H7 (cell line): ENCODE measurements around the gene TPP2. TPM values are rescaled to one million over a fixed set of nuclear protein-coding genes. Genes with fewer than 3 reads are reported as not detected.

Experiments used
- DNase-seq: peaks from one replicate; pipeline ENCODE4 v3.0.0; 2012
- H3K27me3 ChIP-seq: 2 replicates; pipeline ENCODE4 v1.6.0; 2011; ENCODE audit warnings: mild to moderate bottlenecking, low read length; ENCODE audit not compliant: control insufficient read depth, insufficient read depth
- H3K36me3 ChIP-seq: replicated peaks from 2 replicates; pipeline ENCODE4 v1.5.1; 2011; ENCODE audit warnings: low read length; ENCODE audit not compliant: control insufficient read depth, insufficient read depth
- H3K4me3 ChIP-seq: 2 replicates; pipeline ENCODE4 v1.5.1; 2011; ENCODE audit warnings: low read depth, mild to moderate bottlenecking, control low read depth, low read length, moderate library complexity; ENCODE audit not compliant: insufficient read depth
- total RNA-seq: library from RNA; depleted of rRNA; stranded (reverse); fragments of >200 nt; shearing (Covaris generic); gene quantifications from 2 replicates; pipeline ENCODE4 v1.2.3, GENCODE V29; 2014

Gene TPP2
- total RNA-seq, 1 experiment from 2014 or later: 44.4 TPM

DNA sequence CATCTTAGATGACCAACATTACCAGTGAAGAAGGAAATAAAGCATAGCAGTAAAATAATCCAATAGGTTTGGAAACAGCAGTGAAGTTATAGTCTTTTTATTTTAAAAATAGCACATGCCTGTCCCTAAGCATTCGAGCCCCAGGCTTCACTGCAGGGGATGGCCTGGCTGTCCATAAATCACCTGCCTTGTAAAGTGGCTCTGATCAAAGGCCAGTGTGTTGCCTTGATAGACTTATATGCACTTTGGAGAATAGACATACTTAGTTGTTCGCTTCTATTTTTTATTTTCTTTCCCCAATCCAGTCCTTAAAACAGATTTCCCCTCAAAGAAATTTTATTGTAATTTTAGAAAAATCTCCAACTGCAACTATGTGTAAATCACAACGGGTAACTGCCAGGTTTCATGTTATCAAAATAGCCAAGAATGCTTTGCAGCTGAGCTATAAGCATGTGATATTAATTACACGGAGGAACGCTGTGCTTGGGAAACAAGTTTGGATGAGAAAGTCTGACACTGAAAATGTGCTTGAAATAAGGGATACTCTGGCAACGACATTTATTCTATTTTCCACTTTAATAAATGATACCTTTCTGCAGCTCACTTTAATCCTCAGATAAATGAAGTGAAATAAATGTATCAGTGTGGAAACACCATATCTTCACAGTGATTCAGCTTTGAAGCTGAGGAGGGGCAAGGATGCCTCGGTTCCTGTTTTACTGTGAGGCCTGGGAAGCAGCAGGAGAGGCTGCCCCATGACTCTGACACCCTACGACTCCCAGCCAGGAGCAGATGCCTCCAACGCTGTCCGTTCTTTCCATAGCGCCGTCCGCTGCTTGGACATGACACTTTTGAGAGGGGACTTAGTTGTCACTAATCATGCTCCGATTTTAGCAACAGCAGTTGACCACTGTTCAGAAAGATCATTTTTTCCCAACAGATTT is 103.6 kb downstream of the TPP2 start:
- no peaks in the 10 kb centered on the region for H3K36me3 ChIP-seq

GRCh38 chr13:102701331-102701730 is 104.5 kb downstream of the TPP2 start:
- no peak overlapping the region for H3K4me3 ChIP-seq
- H3K36me3 ChIP-seq: no peaks in the 10 kb centered on the region
- no peak for DNase-seq
- no peaks in the 10 kb centered on the region for H3K27me3 ChIP-seq

More for the DNA sequence above, 103.6 kb downstream of the TPP2 start:
- no peak for DNase-seq
- Histone ChIP-seq H3K27me3 (no peaks in the 10 kb centered on the region), H3K4me3 (no peak overlapping the region)

DNA sequence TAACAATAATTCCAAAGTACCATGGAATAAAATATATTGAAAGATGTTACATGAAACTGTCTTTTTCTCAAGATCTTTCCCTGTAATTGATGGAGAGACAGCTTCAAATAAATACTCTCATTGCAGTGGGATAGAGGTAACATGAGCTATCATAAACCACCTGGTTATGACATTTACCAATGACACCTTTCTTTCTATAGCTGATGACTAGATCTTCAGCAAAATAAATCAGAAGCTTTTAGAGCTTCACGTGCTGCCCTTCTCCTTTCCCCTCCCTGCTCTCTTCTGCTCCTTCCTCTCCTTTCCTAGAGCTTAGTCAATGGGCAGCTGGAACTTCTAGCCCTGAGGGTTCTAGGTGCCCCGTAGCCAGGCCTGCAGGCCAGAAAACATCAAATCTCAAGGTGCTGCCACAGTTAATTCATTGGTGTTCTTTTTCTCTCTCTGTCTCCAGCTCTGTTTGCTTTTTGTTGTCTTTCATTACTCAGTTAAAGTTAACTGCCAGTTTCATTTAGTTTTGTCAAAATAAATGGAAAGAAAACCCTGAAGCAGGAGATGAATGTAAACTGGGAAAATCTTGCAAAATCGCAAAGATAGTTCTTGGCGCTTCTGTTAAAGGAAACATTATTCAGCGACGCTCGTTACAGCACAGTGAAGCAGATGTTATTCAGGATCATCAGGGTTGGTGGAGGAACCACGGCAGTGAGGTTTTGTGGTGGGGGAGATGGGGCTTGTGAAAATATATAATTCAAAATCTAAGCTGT is 106.4 kb downstream of the TPP2 start:
- Histone ChIP-seq H3K4me3 (no peak overlapping the region), H3K36me3 (no peaks in the 10 kb centered on the region), H3K27me3 (no peaks in the 10 kb centered on the region)
- no peak for DNase-seq

DNA sequence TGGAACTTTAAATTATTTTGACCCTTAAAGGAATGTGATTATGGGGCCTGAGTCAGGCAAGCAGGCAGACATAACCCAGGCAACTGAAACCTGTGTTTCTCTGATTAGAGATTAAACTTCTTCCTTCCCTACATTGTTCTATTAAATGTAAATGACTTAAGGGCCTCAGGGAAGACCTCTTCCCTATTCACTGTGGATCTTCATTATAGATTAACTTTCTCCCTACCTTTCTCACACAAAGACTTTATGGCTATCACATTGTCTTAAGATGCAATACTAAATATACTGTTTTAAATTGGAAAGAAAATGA is 106.9 kb downstream of the TPP2 start:
- H3K27me3 ChIP-seq: no peaks in the 10 kb centered on the region
- DNase-seq: no peak
- H3K4me3 ChIP-seq: no peak overlapping the region
- no peaks in the 10 kb centered on the region for H3K36me3 ChIP-seq

DNA sequence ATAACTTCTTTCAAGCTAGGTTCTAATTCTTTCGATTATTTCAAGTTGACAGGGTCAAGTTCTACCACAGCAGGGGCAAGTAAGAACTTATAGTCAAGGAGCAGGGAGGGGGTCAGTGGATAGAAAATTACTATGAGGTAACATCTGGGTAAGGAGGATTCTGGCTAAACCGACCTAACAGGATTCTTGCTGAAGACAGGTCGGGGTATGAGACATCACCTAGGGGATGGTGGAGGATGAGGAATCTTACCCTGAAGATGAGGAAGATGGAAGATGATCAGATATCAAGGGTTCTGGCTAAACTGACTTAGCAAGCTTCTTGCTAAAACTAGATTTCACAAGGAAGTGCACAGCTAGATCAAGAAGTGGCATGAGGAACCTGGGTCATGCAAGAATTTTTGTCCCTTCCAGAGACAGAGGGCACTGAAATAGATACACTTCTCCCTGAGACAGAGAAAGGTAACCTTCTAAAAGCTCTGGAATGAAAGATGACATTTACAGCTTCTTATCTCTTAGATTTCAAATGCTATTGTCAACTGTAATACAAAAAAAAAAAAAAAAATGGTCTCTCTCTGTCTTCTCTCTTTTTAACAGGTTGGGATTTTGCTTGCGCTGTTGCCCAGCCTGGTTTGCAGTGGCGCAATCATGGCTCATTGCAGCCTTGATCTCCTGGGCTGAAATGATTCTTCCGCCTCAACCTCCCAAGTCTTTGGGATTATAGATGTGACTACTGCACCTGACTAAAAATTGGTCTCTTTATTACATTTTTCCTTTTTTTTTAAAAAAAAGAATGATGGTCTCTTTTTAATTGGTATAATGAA is 107.7 kb downstream of the TPP2 start:
- DNase-seq: no peak
- Histone ChIP-seq H3K36me3 (no peaks in the 10 kb centered on the region), H3K27me3 (no peaks in the 10 kb centered on the region), H3K4me3 (no peak overlapping the region)

DNA sequence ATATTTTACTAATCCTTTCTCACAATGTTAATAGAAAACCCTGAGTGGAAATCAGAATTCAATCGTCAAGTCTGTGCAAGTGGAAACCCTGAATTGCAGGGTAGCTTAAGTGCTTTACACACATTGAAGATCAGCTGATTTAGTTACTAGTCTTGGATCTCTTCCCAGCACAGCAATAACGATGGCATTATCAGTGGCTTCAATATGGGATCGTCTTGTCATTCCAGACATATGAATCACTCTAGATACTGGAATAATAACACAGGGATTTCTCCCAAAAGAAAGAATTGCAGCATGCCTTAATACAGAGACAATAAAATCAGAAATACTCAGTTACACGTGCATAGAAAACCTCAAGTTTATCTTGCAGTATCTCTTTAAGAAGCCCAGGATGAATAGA is 110.7 kb downstream of the TPP2 start:
- DNase-seq: no peak

GRCh38 chr13:102708211-102708610 is 111.4 kb downstream of the TPP2 start:
- no peak for DNase-seq
- Histone ChIP-seq H3K36me3 (no peaks in the 10 kb centered on the region), H3K27me3 (no peaks in the 10 kb centered on the region), H3K4me3 (no peak overlapping the region)

More for the DNA sequence above, 110.7 kb downstream of the TPP2 start:
- Histone ChIP-seq H3K27me3 (no peaks in the 10 kb centered on the region), H3K4me3 (no peak overlapping the region), H3K36me3 (no peaks in the 10 kb centered on the region)

GRCh38 chr13:102708991-102709390 is 112.2 kb downstream of the TPP2 start:
- Histone ChIP-seq H3K27me3 (no peaks in the 10 kb centered on the region), H3K4me3 (no peak overlapping the region), H3K36me3 (no peaks in the 10 kb centered on the region)
- no peak for DNase-seq

DNA sequence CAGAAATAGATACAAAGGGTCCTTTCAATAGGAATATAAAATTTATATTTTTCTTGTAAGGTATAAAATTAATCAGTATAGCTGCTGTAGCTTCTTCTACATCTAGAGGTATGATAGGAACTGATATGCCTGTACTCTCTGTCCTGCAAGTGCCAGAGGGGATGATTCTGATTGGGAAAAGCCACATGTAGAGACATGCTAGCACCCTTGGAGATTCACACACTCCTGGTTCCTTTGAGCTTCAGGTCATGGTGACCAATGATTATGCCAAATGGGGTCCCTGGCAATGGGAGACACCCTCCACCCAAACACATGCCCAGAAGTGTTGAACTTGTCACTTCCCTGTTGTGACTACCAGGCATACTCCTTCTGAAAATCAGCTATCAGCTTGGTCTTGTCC is 112.8 kb downstream of the TPP2 start:
- Histone ChIP-seq H3K4me3 (no peak overlapping the region), H3K36me3 (no peaks in the 10 kb centered on the region), H3K27me3 (no peaks in the 10 kb centered on the region)
- DNase-seq: no peak

DNA sequence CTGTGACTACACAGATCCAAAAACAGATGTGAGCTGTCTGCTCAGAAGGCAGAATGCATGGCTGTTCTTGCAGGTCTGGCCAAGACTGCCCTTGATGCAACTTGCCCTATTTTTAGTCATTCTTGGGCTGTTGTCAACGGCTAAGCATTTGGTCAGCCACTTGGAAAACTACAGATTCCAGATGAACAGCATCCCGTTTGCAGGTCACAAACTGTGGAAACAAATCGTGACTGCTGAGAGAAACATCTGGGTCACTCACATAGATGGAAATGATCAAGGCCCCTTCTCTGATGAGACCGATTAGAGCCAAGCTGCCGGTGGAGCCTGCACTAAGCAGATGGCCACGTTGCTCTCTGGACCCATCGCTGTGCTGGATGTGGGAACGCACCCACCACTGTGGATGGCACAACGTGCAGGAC is 113.5 kb downstream of the TPP2 start:
- Histone ChIP-seq H3K4me3 (no peak overlapping the region), H3K27me3 (no peaks in the 10 kb centered on the region), H3K36me3 (no peaks in the 10 kb centered on the region)
- no peak for DNase-seq

- DNase-seq: no peak
- no peaks in the 10 kb centered on the region for H3K36me3 ChIP-seq
These were observed 118.7 kb downstream of the TPP2 start for GRCh38 chr13:102715447-102715846.

DNA sequence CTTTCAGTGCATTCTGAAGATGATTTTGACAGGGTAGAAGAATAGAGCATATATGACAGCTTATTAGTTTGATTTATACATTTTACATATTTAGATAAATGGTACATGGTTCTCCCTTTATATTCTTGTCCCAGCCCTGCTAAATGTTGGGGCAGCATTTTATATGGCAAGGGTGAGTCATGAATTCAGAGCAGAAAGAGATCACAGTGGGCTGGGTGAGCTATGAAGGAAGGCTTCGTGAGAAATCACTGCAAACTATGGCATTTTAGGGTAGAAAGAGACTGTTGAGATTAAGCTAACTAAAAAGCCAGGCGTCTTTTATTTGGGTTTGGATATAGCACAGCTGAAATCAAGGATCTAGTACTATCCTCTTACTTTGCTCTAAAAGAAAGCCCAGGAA is 122.0 kb downstream of the TPP2 start:
- H3K36me3 ChIP-seq: no peaks in the 10 kb centered on the region
- H3K4me3 ChIP-seq: no peak overlapping the region
- no peak for DNase-seq
- H3K27me3 ChIP-seq: no peaks in the 10 kb centered on the region

More at GRCh38 chr13:102715447-102715846, 118.7 kb downstream of the TPP2 start:
- H3K4me3 ChIP-seq: no peak overlapping the region
- H3K27me3 ChIP-seq: no peaks in the 10 kb centered on the region

DNA sequence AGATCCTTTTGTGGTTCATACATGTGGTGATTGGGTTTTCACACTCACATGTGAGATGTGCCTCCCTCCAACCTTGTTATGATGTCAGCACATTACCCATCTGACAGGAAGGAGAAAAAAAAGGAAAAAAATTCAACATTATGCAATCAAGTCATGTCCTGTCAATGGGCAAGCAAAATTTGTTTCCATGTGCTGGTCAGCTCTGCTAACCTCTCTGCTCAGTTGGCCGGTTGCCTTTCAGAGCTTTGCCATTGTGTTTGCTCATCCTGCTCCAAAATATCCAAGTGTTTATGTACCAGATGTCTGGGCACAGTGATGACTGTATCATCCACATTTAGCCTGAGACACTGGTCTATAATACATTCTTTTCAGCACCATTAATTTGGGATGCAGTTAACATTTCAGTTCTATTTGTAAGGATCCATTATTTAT is 125.0 kb downstream of the TPP2 start:
- H3K27me3 ChIP-seq: no peaks in the 10 kb centered on the region
- no peak for DNase-seq
- H3K36me3 ChIP-seq: no peaks in the 10 kb centered on the region
- no peak overlapping the region for H3K4me3 ChIP-seq

DNA sequence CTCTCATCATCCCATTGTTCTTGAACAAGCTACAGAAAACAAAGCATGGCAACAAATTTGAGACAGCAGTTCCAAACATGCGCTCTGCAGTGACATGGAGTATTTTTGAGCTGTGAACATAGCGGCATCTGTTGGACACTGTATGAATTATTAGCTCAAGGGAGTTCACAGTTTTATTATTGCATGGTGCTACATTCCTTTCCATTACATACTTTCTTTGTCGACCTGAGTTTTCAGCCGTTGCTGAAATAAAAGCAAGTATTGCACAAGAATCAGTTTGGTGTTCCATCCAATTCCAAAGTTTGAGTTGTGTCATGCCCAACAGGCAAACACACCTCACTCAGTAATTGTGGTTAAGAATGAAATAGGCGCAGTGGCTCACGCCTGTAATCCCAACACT is 128.1 kb downstream of the TPP2 start:
- Histone ChIP-seq H3K4me3 (no peak overlapping the region), H3K27me3 (no peaks in the 10 kb centered on the region), H3K36me3 (no peaks in the 10 kb centered on the region)
- DNase-seq: no peak
